NK-92 (cell line): ENCODE data around the gene DOCK1.
"Not testable (repeated sequence)": the region's sequence is repeated elsewhere in the genome, so short reads cannot be mapped to it uniquely, and the experiment has no call there.

Experiments
- DNase-seq: peaks from one replicate; lab custom pipeline; 2025; ENCODE audit not compliant: unreplicated experiment; lab: John Stamatoyannopoulos, UW

Gene DOCK1

GRCh38 chr10:126924180-126924914 lies 19.1 kb downstream of the DOCK1 start:
- no peak for DNase-seq

DNA sequence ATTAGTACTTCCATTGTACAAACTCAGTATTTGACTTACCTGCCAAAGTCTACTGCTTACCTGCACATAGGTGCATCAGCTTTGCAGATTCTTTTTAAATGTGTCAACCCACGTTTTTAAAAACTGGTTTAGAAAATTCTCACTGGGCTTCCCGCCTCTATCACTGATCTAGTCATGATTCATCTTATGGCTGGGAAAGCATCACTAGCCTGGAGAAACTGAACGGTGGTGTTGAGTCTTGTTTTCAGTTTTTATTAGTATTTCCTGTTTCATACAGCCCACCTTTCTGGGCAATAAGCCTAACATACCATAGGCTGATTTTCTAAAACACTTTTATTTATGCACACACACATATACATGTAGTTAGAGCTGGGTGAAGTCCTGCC lies 19.7 kb downstream of the DOCK1 start:
- no peak for DNase-seq

- no peak for DNase-seq
Measured at GRCh38 chr10:126926568-126926967, 21.3 kb downstream of the DOCK1 start.

DNA sequence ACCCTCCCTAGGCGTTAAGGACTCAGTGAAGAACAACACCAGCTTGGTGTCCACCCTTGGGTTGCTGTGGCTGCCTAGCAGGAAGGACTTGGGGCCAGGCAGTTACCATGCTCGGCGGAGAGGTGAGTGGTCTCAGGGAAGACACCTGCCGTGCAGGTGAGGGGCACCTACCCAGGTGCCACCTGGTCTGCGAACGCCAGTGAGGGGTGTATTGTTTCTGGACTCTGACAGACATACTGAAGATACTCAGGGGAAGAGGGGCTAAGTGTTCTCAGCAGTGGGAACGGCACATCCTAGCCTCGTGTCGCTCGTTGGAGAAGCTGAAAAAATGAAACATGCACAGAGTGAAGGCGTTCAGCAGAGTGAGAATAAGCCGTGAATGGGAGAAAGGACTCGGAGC lies 22.6 kb downstream of the DOCK1 start:
- DNase-seq, result no peak

- no peak for DNase-seq
Measured at GRCh38 chr10:126928274-126928673, 23.0 kb downstream of the DOCK1 start.

DNA sequence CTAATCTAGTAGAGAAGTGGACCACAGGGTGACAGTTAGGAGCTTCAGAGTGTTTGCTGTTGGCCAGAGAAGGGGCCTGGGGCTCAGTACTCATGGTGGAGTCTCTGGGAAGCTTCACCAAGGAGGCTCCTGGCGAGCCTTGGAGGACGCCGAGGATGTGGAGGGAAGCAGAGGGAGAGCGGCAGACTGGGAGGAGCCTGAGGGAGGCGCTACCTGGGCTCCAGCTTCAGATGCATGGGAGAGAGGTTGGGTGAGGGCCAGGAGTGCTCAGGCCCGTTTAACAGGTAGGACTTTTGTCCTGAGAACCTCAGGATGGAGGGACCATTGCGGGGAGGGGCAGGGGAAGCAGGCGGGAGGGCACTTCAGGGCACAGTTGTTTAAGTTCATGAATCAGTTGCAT lies 24.2 kb downstream of the DOCK1 start:
- DNase-seq, result no peak

DNA sequence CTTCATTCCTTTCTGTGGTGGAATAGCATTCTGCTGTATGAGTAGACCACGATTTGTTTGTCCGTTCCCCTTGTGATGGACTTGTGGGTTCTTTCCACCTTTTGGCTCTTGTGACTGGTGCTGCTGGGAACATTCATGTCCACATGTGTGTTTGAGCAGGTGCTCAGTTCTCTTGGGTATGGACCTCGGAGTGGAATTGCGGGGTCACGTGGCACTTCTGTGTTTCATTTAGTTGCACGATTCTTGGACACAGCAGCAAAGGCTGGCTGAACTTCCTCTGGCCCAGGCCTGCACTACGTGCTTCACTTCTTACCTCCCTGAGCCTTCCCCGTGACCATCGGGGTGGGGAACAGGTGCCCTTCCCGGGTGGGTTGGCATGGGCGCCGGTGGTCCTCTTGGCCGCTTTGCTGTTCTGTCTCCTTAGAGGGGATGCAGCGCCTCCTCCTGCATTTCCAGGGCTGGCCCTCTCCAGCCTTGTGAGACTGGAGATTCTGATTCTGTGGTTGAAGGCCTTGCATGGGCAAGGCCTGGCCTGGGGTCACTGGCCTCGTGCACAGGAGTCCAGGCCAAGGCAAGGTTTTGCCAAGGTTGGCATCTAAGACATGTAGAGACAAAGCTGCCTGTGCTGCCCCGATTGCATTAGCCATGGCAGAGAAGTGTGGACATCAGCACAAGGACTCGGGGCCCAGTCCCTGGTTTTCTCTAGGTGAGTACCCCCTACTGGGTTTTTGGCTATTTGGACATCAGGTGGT lies 25.1 kb downstream of the DOCK1 start:
- DNase-seq, result no peak

DNA sequence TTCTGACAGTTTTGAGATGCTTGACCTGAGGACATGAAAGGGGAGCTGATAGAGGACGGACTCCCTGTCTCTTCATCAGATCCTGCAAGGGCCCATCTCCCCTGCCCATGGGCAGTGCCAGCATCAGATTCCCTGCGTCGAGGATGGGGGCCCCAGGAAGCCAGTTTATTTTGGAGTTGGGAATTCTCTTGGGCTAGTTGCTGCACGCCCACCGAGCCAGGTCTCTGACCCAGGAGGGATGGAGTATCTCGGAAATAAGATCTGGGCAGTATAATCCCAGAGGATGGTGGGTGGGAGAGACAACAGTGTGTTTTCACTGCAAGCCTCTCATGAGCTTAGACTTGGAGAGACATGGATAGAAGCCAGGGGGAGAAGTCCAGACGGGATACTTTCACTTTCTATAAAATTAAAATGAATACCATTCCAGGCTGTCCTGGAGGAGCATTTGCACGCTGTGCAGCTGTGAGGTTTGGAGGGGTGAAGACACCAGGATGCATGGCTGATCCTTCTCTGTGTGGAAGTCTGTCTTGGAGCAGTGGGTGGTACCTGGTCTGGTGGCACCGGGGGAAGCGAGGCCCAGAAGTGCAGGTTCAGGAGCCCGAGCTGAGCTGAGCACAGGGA lies 25.8 kb downstream of the DOCK1 start:
- DNase-seq, result no peak

GRCh38 chr10:126931544-126931943 lies 26.3 kb downstream of the DOCK1 start:
- no peak for DNase-seq

- DNase-seq, result no peak
Measured at GRCh38 chr10:126932516-126932915, 27.3 kb downstream of the DOCK1 start.

GRCh38 chr10:126933116-126933515 lies 27.9 kb downstream of the DOCK1 start:
- DNase-seq, result no peak

DNA sequence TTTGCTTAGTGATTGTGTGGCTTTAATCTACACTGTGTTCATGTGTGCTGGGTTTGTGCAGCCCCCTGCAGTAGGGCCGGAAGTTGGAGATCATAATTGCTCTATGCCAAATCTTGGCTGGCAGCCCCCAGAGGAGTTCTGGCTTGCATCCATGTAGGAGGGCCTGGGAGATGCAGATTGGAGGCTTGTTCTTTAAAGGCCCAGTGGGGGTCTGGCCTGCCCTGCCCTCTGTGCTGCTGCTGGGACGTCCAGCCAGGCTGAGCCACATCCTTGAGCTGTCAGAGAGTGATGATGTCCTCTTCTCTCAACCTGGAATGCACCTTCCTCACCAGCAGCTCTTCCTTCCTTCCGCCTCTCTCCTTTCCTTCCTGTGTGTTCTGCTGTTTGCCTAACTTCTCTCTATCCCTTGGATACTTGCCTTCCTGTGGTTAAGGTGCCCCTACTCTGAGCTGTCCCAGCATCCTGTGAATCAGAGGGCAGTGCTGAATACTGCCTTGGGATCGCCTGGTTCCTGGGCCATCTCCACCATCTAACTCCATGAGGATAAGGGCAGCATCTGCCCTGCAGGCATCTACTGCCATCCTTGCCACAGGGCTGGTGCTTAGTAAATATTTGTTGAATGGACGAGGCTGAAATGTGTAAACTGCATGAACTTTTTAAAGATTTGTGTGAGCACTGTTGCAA lies 30.2 kb downstream of the DOCK1 start:
- DNase-seq, result no peak

- no peak for DNase-seq
Measured at GRCh38 chr10:126937026-126937425, 31.8 kb downstream of the DOCK1 start.

GRCh38 chr10:126938121-126938520 lies 32.9 kb downstream of the DOCK1 start:
- DNase-seq, result not testable (repeated sequence)

DNA sequence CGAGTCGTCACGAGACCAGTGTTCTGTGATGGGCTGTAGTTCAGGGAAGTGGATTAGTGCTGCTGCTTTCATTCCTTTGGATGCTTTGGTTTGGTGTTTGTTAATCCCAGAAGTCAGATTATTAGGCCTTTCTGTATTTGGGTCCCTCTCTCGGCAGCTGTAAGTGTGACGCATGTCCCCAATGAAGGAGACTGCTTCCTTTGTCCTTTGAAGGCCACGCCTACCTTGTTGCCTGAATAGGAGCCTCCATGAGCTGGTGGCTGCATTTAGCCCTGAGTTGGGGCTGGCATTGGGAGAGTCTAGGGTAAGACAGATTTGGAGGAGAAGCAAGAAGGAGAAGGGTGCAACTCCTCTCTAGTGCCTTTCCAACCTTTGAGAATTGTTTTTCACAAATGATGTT lies 34.5 kb downstream of the DOCK1 start:
- no peak for DNase-seq

DNA sequence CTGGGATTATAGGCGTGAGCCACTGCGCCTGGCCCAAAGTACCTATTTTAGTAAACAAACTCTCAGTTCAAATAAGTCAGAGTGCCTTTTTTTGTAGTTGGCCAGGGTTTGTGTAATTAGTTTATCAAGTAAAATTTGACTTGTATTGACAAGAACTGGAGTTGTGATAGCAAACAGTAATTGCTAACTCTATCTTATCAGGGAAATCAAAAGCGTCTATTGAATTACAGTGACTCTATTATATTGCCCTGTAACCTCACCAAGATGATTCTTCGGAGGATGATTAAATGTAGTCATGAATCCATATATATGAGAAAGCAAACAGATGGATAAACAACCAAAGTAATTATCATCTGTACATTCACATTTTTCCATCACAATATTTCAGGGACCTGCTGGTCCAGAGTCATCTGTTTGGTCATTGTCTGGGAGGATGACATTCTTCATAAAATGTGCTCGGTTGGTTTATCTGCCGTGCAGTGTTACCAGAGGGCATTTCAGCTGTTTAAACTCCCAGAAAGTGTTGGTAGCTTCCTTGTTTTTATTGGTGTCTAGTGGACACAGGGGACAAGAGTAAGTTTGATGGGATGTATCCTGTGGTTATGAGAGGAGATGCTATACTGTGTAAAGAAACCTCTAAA lies 35.6 kb downstream of the DOCK1 start:
- no peak for DNase-seq

DNA sequence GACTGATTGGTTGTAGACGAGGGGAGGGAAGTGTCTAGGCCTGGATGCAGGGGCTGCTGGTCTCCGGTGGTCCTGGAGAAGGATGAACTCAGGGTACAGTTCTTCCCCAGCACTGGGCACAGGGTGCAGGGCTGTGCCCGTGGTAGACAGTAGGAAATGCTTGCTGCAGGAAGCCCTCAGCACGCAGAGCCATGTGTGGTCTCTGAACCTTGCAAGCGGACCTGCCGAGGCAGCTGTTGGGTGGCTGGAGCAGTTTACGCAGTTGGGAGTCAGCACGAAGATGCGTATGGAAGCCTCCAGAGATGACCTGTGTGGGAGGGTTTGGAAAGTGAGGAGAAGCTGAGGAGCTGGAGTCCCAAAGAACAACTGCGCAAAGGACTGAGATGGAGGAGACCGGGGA lies 39.0 kb downstream of the DOCK1 start:
- DNase-seq, result no peak

GRCh38 chr10:126945351-126946030 lies 40.3 kb downstream of the DOCK1 start:
- no peak for DNase-seq

GRCh38 chr10:126946746-126947145 lies 41.5 kb downstream of the DOCK1 start:
- no peak for DNase-seq

GRCh38 chr10:126948355-126949160 lies 43.3 kb downstream of the DOCK1 start:
- no peak for DNase-seq
